Vagina (tissue), 2 donors: ENCODE measurements around the gene SRGAP3.

Experiments
- POLR2A ChIP-seq, 2 donors: fragments of 450-650 bp; IDR thresholded peaks; one replicate each; pipeline ENCODE4 v1.6.1; 2017; ENCODE audit warnings: antibody characterized with exemption in 2 of 2, mild to moderate bottlenecking in 2 of 2, moderate library complexity in 2 of 2
- TF ChIP-seq, protein P1 (sequence below), 3 experiments: fragments of 450-650 bp in 2 of 3; fragments of 200-600 bp in 1 of 3; sonication (generic) in 1 of 3; IDR thresholded peaks; one replicate each; pipeline ENCODE4 v1.5.1; 2017 to 2019; ENCODE audit warnings: antibody characterized with exemption in 3 of 3, mild to moderate bottlenecking in 2 of 3, moderate library complexity in 2 of 3

DNA sequence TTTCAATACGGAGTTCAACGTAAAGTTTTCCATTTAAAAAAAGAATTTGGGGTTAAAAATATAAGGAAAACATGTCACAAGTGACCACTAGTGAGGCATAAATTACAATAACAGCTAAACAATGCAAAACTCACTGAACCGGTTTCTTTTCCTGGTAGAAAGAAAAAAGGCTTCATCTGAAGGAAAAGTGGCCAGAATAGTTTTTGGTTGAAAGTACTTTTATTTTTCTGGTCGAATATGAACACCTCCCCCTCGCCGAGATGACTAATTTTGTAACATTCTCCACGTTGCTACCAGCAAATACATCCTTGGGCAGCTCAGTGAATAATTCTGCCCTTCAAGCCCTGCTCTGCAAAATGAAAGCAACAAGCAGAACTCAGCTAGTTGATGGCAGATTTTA is 3.9 kb upstream of the SRGAP3 start:
- no peak for TF ChIP-seq POLR2A (IDR thresholded peaks at IDR 0.05)
- TF ChIP-seq, protein P1, sequence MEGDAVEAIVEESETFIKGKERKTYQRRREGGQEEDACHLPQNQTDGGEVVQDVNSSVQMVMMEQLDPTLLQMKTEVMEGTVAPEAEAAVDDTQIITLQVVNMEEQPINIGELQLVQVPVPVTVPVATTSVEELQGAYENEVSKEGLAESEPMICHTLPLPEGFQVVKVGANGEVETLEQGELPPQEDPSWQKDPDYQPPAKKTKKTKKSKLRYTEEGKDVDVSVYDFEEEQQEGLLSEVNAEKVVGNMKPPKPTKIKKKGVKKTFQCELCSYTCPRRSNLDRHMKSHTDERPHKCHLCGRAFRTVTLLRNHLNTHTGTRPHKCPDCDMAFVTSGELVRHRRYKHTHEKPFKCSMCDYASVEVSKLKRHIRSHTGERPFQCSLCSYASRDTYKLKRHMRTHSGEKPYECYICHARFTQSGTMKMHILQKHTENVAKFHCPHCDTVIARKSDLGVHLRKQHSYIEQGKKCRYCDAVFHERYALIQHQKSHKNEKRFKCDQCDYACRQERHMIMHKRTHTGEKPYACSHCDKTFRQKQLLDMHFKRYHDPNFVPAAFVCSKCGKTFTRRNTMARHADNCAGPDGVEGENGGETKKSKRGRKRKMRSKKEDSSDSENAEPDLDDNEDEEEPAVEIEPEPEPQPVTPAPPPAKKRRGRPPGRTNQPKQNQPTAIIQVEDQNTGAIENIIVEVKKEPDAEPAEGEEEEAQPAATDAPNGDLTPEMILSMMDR (IDR thresholded peaks at IDR 0.05): no peak
